ENCODE data around the gene PCBD2. TPM values are rescaled to one million over a fixed set of nuclear protein-coding genes. Genes with fewer than 3 reads are reported as not detected.

The PCBD2 gene
- total RNA-seq, 1 experiment from 2014 or later, result 17.6 TPM

DNA sequence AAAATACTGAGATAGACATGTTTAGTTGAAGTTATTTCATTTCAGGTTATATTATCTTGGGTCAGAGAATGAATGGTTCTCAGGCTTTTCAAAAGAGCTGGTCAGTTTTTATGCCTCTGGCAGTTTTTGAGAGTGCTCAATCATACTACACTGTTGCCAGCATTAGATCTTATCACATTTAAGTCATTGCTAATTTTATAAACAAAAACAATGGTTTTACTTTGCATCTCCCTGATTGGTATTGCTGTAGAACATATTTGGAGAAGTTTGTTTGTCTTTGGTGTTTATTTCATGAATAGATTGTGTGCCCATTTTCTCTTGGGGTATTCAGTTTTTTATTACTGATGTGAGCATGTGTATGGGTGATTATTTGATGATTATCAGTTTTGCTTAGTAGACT, 64.2 kb downstream of the PCBD2 start:
- no peaks in the 10 kb centered on the region for H3K9me3 ChIP-seq (ENCODE audit: insufficient read depth, low read depth)
- peaks cover 24% of the 10 kb centered on the region; the same call in 1 of the 2 replicates for H3F3A ChIP-seq (ENCODE audit: insufficient read depth, low read depth)
- no peak for TF ChIP-seq EZH2 (IDR thresholded peaks at IDR 0.05; ENCODE audit: low read depth)
- TF ChIP-seq, protein P1, sequence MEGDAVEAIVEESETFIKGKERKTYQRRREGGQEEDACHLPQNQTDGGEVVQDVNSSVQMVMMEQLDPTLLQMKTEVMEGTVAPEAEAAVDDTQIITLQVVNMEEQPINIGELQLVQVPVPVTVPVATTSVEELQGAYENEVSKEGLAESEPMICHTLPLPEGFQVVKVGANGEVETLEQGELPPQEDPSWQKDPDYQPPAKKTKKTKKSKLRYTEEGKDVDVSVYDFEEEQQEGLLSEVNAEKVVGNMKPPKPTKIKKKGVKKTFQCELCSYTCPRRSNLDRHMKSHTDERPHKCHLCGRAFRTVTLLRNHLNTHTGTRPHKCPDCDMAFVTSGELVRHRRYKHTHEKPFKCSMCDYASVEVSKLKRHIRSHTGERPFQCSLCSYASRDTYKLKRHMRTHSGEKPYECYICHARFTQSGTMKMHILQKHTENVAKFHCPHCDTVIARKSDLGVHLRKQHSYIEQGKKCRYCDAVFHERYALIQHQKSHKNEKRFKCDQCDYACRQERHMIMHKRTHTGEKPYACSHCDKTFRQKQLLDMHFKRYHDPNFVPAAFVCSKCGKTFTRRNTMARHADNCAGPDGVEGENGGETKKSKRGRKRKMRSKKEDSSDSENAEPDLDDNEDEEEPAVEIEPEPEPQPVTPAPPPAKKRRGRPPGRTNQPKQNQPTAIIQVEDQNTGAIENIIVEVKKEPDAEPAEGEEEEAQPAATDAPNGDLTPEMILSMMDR (conservative IDR thresholded peaks at IDR 0.05), result no peak
- no TSS peak for BruUV-seq (replicated peaks)
- no peaks in the 10 kb centered on the region for H4K20me1 ChIP-seq (ENCODE audit: insufficient read depth)
- H3K4me1 ChIP-seq (replicated peaks; ENCODE audit: insufficient read depth), result peaks cover 28% of the 10 kb centered on the region
- no peaks in the 10 kb centered on the region for H3K36me3 ChIP-seq (ENCODE audit: low read depth)
- peak in 1 of 2 experiments; percentile 75 for DNase-seq
- intact Hi-C loops (cut with micrococcal nuclease; ENCODE audit: unreplicated experiment), result no loop called here
- H3K4me2 ChIP-seq, result peak overlapping the region; percentile 40
- H3K4me3 ChIP-seq, result no peak overlapping the region
- POLR2A ChIA-PET (ENCODE audit: unreplicated experiment), result no interaction called here
- no peaks in the 10 kb centered on the region for H3K9me2 ChIP-seq (ENCODE audit: insufficient read depth)
- no peaks in the 10 kb centered on the region for H3K27me3 ChIP-seq (ENCODE audit: insufficient read depth, low read depth)
- CTCF ChIA-PET, result interaction anchor here (0.6 kb wide), 1 partner anchor 168 kb away, joined by 3 read pairs; no protein-coding TSS in a partner anchor
- H2AFZ ChIP-seq, result no peak overlapping the region
- H3K27ac ChIP-seq, result peak overlapping the region; percentile 54
- no peaks in the 10 kb centered on the region for H3K79me2 ChIP-seq (ENCODE audit: low read depth)

DNA sequence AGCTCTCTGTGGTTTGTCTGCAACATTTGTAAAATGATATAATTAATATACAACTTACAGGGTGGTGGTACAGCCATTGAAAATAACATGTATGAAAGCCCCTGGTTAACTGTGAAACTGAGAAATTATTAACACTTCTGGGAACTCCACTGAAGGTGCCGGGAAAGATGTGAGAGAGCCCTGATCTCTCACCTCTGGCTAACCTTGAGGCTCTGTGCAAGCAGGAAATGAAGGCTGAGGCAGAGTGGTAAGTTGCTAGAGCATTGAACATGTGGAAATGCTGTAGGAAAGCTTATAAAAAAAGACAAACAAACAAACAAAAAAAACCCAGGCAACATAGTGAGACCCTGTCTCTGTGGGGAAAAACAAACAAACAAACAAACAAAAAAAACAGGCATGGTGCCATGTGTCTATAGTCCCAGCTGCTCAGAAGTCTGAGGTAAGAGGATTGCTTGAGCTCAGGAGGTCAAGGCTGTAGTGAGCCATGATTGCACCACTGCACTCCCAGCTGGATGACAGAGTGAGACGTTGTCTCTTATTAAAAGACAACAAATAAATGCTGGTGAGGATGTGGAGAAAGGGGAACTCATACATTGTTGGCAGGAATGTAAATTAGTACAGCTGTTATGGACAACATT, 70.3 kb downstream of the PCBD2 start:
- Histone ChIP-seq H3K79me2 (ENCODE audit: low read depth) (no peaks in the 10 kb centered on the region), H2AFZ (no peak overlapping the region), H3K4me2 (0 out of 2 replicates have a peak overlapping the region, but pooled peaks have one; percentile 3), H3K27me3 (ENCODE audit: insufficient read depth, low read depth) (no peaks in the 10 kb centered on the region), H3K27ac (no peak overlapping the region), H3K9me2 (ENCODE audit: insufficient read depth) (no peaks in the 10 kb centered on the region), H3K36me3 (ENCODE audit: low read depth) (no peaks in the 10 kb centered on the region), H3K9me3 (ENCODE audit: insufficient read depth, low read depth) (peaks cover 5% of the 10 kb centered on the region; the same call in 1 of the 2 replicates), H3F3A (ENCODE audit: insufficient read depth, low read depth) (peaks cover 10% of the 10 kb centered on the region; the same call in 1 of the 2 replicates), H3K4me1 (replicated peaks; ENCODE audit: insufficient read depth) (peaks cover 8% of the 10 kb centered on the region), H4K20me1 (ENCODE audit: insufficient read depth) (no peaks in the 10 kb centered on the region), H3K4me3 (no peak overlapping the region)
- CTCF ChIA-PET, result no interaction called here
- TF ChIP-seq, protein P1 (conservative IDR thresholded peaks at IDR 0.05), result no peak
- TF ChIP-seq EZH2 (IDR thresholded peaks at IDR 0.05; ENCODE audit: low read depth), result no peak
- BruUV-seq (replicated peaks), result no TSS peak
- intact Hi-C loops (cut with micrococcal nuclease; ENCODE audit: unreplicated experiment), result no loop called here
- POLR2A ChIA-PET (ENCODE audit: unreplicated experiment), result no interaction called here
- DNase-seq, result no peak

DNA sequence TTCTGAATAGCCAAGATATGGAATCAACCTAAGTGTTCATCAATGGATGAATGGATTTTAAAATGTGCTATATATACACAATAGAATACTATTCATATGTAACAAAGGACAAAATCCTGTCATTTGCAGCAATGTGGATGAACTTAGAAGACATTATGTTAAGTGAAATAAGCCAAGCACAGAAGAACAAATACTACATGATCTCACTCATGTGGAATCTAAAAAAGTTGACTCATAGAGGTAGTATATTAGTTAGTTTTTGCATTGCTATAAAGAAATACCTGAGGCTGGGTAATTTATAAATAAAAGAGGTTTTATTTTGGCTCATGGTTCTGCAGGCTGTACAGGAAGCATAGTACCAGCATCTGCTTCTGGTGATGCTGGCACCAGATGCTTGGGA, 70.9 kb downstream of the PCBD2 start:
- DNase-seq, result peak in 1 of 2 experiments; percentile 58
- peaks cover 5% of the 10 kb centered on the region; the same call in 1 of the 2 replicates for H3K9me3 ChIP-seq (ENCODE audit: insufficient read depth, low read depth)

More for the DNA sequence above, 70.9 kb downstream of the PCBD2 start:
- no peak for TF ChIP-seq EZH2 (IDR thresholded peaks at IDR 0.05; ENCODE audit: low read depth)
- TF ChIP-seq, protein P1 (conservative IDR thresholded peaks at IDR 0.05), result no peak
- Histone ChIP-seq H3K36me3 (ENCODE audit: low read depth) (no peaks in the 10 kb centered on the region), H4K20me1 (ENCODE audit: insufficient read depth) (no peaks in the 10 kb centered on the region), H3K4me1 (replicated peaks; ENCODE audit: insufficient read depth) (peaks cover 8% of the 10 kb centered on the region), H3F3A (ENCODE audit: insufficient read depth, low read depth) (peaks cover 9% of the 10 kb centered on the region; the same call in 1 of the 2 replicates), H3K4me2 (0 out of 2 replicates have a peak overlapping the region, but pooled peaks have one; percentile 3), H2AFZ (no peak overlapping the region), H3K27ac (no peak overlapping the region), H3K4me3 (no peak overlapping the region), H3K79me2 (ENCODE audit: low read depth) (no peaks in the 10 kb centered on the region), H3K9me2 (ENCODE audit: insufficient read depth) (no peaks in the 10 kb centered on the region), H3K27me3 (ENCODE audit: insufficient read depth, low read depth) (no peaks in the 10 kb centered on the region)
- BruUV-seq (replicated peaks), result no TSS peak
- CTCF ChIA-PET, result no interaction called here
- POLR2A ChIA-PET (ENCODE audit: unreplicated experiment), result no interaction called here
- intact Hi-C loops (cut with micrococcal nuclease; ENCODE audit: unreplicated experiment), result no loop called here

All from PC-9 (cell line).